Measurements from ENCODE around the gene TENT5C. TPM values are rescaled to one million over a fixed set of nuclear protein-coding genes. Genes with fewer than 3 reads are reported as not detected.

Gene TENT5C
- total and polyA plus RNA-seq, 2 of the 8 experiments (the other 6 are each of a cell fraction or from before 2014, with no cell fraction given): 0.38 to 0.99 TPM

DNA sequence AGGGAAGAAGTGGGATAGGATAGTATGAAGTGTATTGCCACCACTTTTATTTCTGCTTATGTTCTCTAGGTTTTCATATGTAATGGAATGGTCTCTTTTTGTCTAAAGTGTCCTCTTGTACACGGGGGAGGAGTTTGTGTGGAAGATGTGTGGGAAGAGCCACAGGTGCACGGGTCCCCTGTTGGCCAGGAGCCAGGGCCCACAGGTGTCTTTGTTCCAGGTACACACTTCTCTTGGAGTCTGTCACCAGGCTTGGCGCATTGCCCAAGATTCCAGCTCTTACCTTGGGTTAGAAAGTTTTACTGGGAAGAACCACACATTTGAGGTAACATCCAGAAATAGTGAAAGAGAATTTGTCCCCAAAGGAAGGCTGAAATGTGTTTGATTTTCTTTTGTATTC, 10.5 kb downstream of the TENT5C start:
- H3K23ac ChIP-seq (ENCODE audit: insufficient read length): no peak overlapping the region
- no peaks in the 10 kb centered on the region; the same call in 1 of the 2 replicates for H3K79me1 ChIP-seq (ENCODE audit: low read depth, low read length)
- no peak overlapping the region for H4K91ac ChIP-seq (replicated peaks; ENCODE audit: insufficient read length, low read length)
- no peak overlapping the region for H3K14ac ChIP-seq (ENCODE audit: insufficient read length)
- no peak overlapping the region for H2BK120ac ChIP-seq (replicated peaks; ENCODE audit: low read depth, low read length)
- TF ChIP-seq EP300 (IDR thresholded peaks at IDR 0.05; ENCODE audit: borderline replicate concordance in 1 of 2, low read depth in 2 of 2, low read length in 2 of 2) (no peak), MAFK (IDR thresholded peaks at IDR 0.05; ENCODE audit: low read depth, low read length) (no peak), FOSL1 (IDR thresholded peaks at IDR 0.05; ENCODE audit: insufficient read depth, low read depth, low read length) (no peak)
- TF ChIP-seq, protein P1, sequence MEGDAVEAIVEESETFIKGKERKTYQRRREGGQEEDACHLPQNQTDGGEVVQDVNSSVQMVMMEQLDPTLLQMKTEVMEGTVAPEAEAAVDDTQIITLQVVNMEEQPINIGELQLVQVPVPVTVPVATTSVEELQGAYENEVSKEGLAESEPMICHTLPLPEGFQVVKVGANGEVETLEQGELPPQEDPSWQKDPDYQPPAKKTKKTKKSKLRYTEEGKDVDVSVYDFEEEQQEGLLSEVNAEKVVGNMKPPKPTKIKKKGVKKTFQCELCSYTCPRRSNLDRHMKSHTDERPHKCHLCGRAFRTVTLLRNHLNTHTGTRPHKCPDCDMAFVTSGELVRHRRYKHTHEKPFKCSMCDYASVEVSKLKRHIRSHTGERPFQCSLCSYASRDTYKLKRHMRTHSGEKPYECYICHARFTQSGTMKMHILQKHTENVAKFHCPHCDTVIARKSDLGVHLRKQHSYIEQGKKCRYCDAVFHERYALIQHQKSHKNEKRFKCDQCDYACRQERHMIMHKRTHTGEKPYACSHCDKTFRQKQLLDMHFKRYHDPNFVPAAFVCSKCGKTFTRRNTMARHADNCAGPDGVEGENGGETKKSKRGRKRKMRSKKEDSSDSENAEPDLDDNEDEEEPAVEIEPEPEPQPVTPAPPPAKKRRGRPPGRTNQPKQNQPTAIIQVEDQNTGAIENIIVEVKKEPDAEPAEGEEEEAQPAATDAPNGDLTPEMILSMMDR (IDR thresholded peaks at IDR 0.05; ENCODE audit: control extremely low read depth in 1 of 3, insufficient read depth in 1 of 3, low read depth in 1 of 3, low read length in 3 of 3): no peak
- H2BK15ac ChIP-seq (ENCODE audit: low read length): no peak overlapping the region
- no peak overlapping the region for H2BK20ac ChIP-seq (ENCODE audit: low read length)
- H3K4me1 ChIP-seq (replicated peaks in 1 of 4; ENCODE audit: control insufficient read depth in 3 of 4, insufficient read depth in 4 of 4, low read length in 3 of 4): peaks cover 0 to 3% (median 0%) of the 10 kb centered on the region in 4 experiments; a peak in 1 of 7 replicates
- H3K23me2 ChIP-seq (ENCODE audit: low read depth, low read length): no peaks in the 10 kb centered on the region; the same call in 1 of the 2 replicates
- no peak overlapping the region for H3K27ac ChIP-seq (ENCODE audit: low read depth, low read length)
- ChIA-PET CTCF (ENCODE audit: partially characterized antibody) (interaction anchor here (1.2 to 3.8 kb wide), 3 partner anchors 10 to 81 kb away, joined by 4 to 8 read pairs (median 5); no protein-coding TSS in a partner anchor), POLR2A (ENCODE audit: partially characterized antibody) (interaction anchor here (0.9 kb wide), 1 partner anchor 10 kb away, joined by 3 read pairs; no protein-coding TSS in a partner anchor)
- no peaks in the 10 kb centered on the region for H3K79me2 ChIP-seq (ENCODE audit: control insufficient read depth in 1 of 2, insufficient read depth in 2 of 2, low read length in 2 of 2)
- no peak overlapping the region for H4K5ac ChIP-seq (ENCODE audit: insufficient read length, low read depth, low read length)
- H3K27me3 ChIP-seq (replicated peaks in 1 of 4; ENCODE audit: control insufficient read depth in 3 of 4, extremely low read depth in 1 of 4, insufficient read depth in 3 of 4, low read length in 3 of 4): no peaks in the 10 kb centered on the region
- DNase-seq (ENCODE audit: low read depth in 1 of 2, low spot score in 2 of 2) (no peak), FAIRE-seq (no peak)
- H4K8ac ChIP-seq (ENCODE audit: extremely low read depth, insufficient read depth, low read length): no peak overlapping the region
- no peaks in the 10 kb centered on the region for H3K36me3 ChIP-seq (ENCODE audit: control insufficient read depth in 2 of 4, insufficient read depth in 4 of 4, low read length in 3 of 4)
- no peaks in the 10 kb centered on the region for H3K9me3 ChIP-seq (ENCODE audit: insufficient read depth in 2 of 2, low read depth in 1 of 2, low read length in 1 of 2)
- no peak overlapping the region for H2BK12ac ChIP-seq (ENCODE audit: low read depth, low read length)
- no peak overlapping the region for H3K4me2 ChIP-seq (ENCODE audit: insufficient read depth in 1 of 2, low read depth in 2 of 2, low read length in 2 of 2)
- no peak overlapping the region for H3K9ac ChIP-seq (replicated peaks in 1 of 4; ENCODE audit: extremely low read depth in 1 of 4, low read depth in 3 of 4, low read length in 3 of 4)
- no peak overlapping the region for H3K4ac ChIP-seq (replicated peaks; ENCODE audit: insufficient read length, low read depth, low read length)
- no peak overlapping the region for H2AK5ac ChIP-seq (ENCODE audit: low read depth, low read length)
- no peak overlapping the region for H3K4me3 ChIP-seq (ENCODE audit: extremely low read depth in 1 of 4, insufficient read depth in 2 of 4, low read depth in 3 of 4, low read length in 4 of 4)
- WGBS, 2 experiments (ENCODE audit: extremely low coverage in 1 of 2, insufficient coverage in 1 of 2, insufficient read length in 1 of 2, insufficient replicate concordance in 2 of 2, low coverage in 1 of 2, low lambda C conversion rate in 2 of 2, missing lambda C conversion rate in 1 of 2): 88% methylated on average over 3 of the region's 3 CpGs; no CpG with 5 or more reads in 1 of the 2 experiments
- no peak overlapping the region for H2BK5ac ChIP-seq (ENCODE audit: low read depth, low read length)
- no peak overlapping the region for H3K56ac ChIP-seq (replicated peaks; ENCODE audit: insufficient read length, low read depth, low read length)
- no peak overlapping the region for H3K18ac ChIP-seq (ENCODE audit: extremely low read depth, low read length)
- H2AFZ ChIP-seq (ENCODE audit: low read length): no peak overlapping the region
- H4K20me1 ChIP-seq (replicated peaks in 1 of 2; ENCODE audit: control insufficient read depth in 1 of 2, insufficient read depth in 2 of 2, low read length in 2 of 2): no peaks in the 10 kb centered on the region
